Measurements from ENCODE around the gene ID2.
A peak's percentile ranks its signal among the peaks of the same experiment; 100 is the strongest.

Gene ID2

DNA sequence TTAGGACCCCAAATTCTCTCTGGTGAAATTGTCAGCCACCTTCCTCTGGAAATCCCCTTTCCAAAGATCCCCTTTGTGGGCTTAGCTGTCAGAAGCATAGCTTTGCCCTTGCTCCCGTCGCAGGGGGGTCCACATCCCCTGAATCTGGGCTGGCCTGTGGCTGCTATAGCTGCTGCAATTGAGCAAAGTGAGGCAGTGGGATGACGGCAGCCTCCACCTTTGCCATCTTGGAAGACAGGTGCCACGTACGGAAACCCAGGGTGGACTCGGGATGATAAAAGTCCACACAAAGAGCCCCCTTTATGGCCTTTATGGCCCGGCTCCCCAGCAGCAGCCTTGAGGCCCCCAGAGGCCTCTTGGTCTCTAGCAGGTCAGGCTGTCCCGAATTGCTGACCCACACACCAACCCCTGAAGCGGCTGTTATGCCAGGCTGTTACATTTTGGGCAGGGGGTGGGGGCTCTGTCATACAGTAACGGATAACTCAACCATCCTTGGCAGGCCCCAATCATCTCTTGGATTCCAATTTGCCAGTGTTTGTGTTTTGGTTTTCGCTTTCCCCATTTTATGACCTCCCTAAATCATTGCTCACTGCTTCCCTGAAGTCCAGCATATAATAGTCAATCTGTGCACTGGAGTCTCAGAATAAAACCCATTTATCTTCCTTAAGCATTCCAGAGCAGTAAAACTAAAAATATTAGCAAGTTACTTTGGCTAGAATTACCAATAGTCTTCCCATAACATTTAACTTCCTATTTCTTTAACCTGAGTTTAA lies 33.2 kb upstream of the ID2 start:
- no peak for DNase-seq

DNA sequence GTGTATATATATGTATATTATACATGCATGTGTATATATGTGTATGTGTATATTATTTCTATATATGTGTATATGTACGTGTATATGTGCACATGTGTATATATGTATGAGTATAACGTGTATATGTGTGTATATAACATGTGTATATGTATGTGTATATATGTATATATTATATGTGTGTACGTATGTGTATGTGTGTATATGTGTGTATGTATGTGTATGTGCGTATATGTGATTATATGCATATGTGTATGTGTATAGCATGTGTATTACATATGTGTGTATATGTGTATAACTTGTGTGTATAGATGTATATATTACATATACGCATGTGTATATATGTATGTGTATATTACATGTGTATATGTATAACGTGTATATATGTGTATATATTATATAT lies 32.1 kb upstream of the ID2 start:
- no peak for DNase-seq

- DNase-seq, result no peak
Measured at GRCh38 chr2:8650256-8650655, 31.6 kb upstream of the ID2 start.

DNA sequence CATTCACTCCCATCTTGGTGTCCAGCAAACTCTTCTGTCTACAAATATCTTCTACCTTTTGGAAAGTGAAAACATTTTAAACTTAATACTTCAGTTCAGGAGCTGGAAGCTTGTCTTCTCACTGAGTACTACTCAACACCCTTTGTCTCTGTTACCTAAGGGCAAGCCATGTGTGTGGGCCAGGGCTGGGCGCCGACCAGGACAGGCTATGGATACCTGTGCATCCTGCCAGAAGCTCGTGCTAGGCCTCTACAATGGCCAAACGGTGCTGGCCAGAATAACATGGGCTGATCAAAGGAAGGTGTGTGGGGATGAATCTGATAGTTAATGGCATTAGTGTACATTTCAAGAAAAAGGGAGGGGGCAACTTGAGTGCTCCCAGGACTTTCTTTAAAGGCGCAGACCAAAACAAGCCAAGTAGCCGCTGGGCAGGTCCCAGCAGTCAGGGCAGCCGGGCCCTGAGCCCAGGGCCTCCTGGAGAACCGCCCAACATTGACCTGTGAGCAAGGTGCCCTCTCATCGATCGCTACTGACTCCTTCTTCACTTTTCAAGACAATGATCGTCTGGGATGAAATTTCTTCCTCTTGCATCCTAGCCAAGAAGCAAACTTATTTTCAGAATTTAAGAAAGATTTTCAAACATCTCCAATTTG lies 29.0 kb upstream of the ID2 start:
- no peak for DNase-seq

DNA sequence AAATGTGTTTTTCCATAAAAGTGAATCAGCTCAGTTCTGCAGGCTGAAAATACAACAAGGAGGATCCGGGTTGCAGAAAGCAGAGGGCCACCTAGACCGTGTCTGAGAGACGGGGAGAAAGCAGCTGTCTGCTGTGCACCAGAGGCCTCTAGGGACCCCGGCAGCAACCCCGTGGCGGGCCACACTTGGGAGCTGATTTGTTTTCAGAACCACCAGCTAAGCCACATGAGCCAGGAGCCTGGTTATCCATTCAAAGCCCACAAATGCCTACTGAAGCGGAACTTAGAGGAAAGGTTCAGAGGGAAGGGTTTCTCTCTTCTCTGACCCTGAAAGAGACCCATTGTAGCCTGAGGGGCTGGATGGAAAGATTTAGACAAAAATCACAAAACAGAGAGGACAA lies 28.4 kb upstream of the ID2 start:
- DNase-seq, result no peak

GRCh38 chr2:8654041-8654440 lies 27.8 kb upstream of the ID2 start:
- DNase-seq, result no peak

- no peak for DNase-seq
Measured at GRCh38 chr2:8654483-8654882, 27.4 kb upstream of the ID2 start.

GRCh38 chr2:8656160-8656641 lies 25.7 kb upstream of the ID2 start:
- DNase-seq, result no peak

- no peak for DNase-seq
Measured at GRCh38 chr2:8656811-8657210, 25.0 kb upstream of the ID2 start.

- no peak for DNase-seq
Measured at GRCh38 chr2:8657423-8658062, 24.3 kb upstream of the ID2 start.

- no peak for DNase-seq
Measured at GRCh38 chr2:8658064-8658862, 23.6 kb upstream of the ID2 start.

- DNase-seq, result peak; percentile 56
Measured at GRCh38 chr2:8659092-8659734, 22.6 kb upstream of the ID2 start.

- peak; percentile 52 for DNase-seq
Measured at GRCh38 chr2:8659735-8660492, 21.9 kb upstream of the ID2 start.

GRCh38 chr2:8661235-8661634 lies 20.6 kb upstream of the ID2 start:
- DNase-seq, result no peak

GRCh38 chr2:8661736-8662135 lies 20.1 kb upstream of the ID2 start:
- no peak for DNase-seq

GRCh38 chr2:8662239-8662879 lies 19.5 kb upstream of the ID2 start:
- no peak for DNase-seq

DNA sequence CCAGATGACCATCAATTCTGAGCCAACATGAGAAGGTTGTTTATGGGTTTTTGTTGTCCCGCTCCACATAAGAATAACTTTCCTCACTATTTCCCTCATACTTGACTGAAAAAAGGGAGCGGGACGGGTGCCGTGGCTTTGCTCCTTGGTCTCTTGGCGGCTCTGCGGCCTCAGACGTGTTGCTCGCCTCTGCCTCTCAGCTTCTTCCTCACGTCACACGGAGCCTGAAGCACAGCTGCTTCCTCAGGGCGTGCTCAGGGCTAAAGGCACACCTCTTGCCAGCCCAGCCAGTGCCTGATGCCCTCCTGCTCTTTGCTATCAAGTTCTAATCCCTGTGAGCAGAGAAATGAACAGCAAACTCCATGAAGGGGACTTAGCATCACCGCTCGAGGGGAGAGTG lies 17.9 kb upstream of the ID2 start:
- no peak for DNase-seq

DNA sequence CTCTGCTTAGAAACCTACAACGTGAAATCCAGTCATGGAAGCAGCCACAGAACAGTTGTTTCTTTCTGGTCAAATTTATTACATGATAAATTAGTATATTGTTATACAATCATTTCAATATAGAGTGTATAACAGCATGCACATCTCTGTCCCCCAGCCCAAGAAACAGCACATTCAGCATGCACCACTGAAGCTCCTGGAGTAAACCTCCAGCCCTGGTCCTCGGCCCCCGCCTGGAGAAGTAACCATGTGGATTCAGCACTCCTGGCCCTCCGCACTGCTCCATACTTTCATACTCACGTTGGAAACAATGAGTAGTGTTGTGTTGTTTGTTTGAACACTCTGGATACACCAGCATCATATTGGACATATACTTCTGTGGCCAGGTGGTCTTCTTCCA lies 15.3 kb upstream of the ID2 start:
- DNase-seq, result no peak

DNA sequence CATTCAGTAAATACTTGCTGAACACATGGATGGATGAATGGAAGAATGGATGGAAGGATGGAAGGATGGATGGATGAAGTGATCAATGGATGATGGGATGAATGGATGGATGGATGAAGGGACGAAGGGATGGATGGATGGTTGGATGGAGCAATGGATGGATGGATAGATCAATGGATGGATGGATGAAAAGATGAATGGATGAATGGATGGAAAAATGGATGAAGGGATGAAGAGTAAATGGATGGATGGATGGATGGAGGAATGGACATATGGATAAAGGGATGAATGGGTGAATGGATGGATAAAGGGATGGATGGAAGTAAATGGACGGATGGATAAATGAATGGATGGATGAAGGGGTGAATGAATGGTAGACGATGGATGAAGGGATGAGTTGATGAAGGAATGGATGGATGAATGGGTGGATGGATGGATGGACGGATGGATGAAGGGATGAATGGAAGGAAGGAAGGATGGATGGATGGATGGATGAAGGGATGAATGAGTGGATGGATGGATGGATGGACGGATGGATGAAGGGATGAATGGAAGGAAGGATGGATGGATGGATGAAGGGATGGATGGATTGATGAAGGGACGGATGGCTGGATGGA lies 13.9 kb upstream of the ID2 start:
- DNase-seq, result no peak

- DNase-seq, result no peak
Measured at GRCh38 chr2:8669157-8669817, 12.6 kb upstream of the ID2 start.

Data from NCI-H2029 treated with DMSO at 0.1 percent for 48 hours (cell line).